NCI-H187 (cell line): ENCODE data around the gene JAML.
A peak's percentile ranks its signal among the peaks of the same experiment; 100 is the strongest.

Experiments used
- DNase-seq, 2 experiments: peaks; one replicate each; lab custom pipeline; 2025; lab: John Stamatoyannopoulos, UW

JAML gene

DNA sequence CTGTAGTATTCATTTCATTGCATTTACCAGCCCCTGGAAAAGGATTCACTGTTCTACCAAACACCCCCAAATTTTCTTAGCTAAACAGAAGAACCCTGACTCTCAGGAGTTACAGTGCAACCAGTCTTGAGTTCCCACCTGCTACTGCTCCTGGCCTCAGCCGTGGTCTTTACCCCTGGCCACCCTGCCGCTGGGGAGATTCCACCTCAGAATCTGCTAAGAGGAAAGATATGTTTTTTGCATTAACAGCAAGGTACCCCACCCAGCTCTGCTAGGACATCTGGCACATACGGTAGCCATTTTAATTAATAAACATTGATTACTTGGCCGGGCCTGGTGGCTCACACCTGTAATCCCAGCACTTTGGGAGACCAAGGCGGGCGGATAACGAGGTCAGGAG, 9.0 kb downstream of the JAML start:
- DNase-seq = no peak

DNA sequence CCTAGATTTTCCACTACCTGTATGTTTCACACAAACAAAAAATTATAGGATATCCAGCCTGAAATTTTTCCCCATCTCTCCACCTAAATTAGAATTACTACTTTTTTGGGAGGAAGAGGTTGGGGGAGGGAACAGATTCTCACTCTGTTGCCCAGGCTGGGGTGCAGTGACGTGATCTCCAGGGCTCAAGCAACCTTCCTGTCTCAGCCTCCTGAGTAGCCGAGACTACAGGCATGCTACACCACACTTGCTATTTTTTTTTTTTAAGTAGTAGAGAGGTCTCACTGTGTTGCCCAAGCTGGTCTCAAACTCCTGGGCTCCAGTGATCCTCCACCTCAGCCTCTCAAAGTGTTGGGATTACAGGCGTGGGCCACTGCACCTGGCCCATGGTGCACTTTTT, 9.5 kb downstream of the JAML start:
- DNase-seq = no peak

DNA sequence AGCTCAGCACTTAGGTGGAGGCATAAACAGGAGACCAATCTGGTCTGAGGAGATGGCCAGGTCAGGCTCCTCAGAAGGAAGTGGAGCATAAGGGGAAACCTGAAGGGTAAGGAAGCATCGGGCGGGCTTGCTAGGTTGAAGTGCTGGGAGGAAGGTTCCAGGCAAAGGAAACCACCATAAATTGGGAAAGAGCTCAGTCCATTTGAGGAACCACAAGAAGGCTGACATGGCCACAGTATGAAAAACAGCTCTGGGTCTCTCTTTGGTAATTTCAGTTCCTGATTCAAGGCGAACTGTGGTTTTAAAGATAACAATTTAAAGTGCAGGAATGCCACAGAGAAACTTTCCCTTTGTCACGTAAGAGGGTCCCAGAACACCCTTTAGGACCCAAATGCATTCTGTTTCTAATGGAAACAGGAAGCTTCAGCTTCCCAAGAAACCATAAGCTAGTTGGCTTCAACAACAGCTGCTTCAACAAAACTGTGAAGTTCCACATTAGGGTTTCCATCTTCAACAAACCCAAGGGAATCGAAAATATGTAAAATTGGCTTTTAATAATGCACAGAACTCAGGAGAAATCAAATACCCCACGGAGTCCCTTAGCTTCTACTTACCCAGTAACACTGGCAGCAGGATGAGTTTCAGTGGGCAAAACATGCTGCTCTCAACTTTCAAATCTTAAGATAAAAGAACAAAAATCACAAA, 10.4 kb downstream of the JAML start:
- DNase-seq = no peak

DNA sequence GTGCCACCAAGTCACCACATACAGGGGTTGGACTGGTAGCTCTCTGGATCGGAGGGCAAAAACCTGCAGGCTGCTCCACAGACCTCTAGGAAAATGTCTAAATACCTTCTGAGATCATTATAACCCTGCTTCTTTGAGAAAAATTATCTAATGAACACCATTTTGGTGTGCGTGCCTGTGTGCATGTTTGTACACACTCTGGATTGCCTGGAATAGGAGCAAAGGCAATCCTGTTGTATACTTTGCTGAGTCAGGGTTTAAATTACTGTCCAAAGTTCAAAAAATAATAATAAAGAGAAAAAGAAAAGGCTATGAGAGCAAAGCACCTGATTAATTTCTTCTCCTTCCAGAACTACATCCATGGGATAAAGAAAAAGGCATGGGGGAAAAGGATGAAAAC, 11.0 kb downstream of the JAML start:
- no peak for DNase-seq

DNA sequence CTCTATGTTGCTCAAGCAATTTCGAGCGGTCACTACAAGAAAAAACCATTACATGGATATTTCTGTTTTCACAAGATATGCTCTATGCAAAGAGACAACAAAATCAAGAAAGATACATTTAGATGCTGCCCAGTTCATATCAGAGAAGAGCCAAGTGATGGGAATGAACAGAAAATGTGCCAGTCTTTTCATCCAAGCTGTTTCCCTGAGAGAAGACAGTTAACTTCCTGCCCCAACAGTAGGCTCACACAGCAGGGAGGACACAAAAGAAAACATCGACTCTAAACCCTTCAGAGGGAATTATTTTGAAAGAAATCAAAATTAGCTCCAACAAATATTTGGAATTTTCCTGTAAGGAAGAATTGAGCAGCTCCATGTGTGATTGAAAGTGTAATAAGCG, 11.6 kb downstream of the JAML start:
- no peak for DNase-seq

DNA sequence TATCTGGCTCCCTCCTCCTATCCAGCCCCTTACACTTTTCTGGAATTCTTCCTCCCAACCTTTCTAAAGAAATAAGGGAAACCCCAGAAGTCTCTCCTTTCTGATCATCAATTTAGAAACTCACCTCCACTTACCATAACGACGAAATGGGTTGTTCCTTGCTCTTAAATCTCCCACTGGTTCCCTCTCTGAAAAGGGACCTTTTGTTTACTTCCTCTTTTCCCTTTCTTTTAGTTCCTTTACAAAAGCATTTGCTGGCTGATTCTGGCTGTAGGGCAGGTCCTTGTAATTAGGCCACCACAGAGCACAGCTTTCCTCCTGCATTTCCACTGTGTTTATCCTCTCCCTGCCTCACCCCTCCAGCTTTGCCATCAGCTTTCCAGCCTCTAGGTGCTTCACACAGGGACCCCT, 12.0 kb downstream of the JAML start:
- no peak for DNase-seq

DNA sequence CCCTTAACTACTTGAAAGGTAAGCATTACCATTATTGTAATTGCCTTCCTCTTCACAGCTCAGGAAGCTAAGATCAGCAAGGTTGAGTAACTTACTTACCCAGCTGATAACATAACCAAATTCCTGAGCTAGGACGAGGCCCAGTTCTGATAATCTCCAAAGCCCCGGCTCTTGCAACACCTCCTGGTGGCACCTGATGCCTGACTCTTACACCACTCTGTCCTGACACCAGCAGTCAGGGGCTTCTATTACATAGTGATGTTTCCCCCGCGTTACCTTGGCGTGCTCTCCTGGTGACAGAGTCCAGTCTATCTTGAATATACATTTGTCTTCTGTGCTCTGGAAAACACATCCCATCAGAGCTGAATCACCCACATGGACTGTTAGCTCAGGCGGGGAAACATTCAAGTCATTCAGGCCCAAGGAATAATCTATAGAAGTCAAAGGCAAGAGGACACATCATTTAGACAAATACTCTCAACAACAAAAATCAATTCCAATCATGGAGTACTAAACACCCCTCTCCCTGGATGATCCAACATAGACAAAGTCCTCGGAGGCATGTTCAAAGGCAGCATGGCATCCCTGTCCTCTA, 12.6 kb downstream of the JAML start:
- DNase-seq = no peak

DNA sequence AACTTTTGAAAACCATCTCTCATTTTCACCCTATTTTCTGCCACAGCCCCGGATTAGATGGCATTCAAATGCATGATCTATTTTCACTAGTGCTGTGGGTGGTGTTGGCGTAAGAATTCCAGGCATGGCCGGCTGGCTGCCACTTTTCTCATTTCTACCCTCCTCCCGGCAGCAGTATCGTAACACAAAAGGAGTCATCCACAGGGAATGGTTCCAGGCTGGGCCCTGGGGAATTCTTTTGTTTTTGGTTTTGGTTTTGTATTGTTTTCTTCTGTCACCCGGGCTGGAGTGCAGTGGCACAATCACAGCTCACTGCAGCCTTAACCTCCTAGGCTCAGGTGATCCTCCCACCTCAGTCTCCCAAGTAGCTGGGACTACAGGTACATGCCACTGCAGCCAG, 13.8 kb downstream of the JAML start:
- DNase-seq = peak in 1 of 2 experiments; percentile 8

DNA sequence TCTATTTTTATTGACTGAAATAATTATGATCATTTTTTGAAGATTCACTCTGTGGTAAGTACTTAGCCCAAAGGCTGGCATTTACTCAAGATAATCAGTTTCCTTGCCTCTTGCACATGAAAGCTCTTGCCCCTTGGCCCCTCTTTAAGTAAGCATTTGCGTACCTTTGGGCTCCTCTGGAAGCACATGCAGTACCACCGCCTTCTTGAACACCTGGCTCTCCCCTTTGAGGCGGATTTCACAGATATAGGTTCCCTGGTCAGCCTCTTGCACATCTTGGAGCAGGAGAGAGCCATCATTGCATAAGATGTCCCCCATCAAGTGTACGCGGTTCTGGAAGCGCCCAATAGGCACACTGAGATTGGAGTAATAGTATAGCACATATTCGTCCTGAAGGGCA, 14.5 kb downstream of the JAML start:
- DNase-seq = no peak

DNA sequence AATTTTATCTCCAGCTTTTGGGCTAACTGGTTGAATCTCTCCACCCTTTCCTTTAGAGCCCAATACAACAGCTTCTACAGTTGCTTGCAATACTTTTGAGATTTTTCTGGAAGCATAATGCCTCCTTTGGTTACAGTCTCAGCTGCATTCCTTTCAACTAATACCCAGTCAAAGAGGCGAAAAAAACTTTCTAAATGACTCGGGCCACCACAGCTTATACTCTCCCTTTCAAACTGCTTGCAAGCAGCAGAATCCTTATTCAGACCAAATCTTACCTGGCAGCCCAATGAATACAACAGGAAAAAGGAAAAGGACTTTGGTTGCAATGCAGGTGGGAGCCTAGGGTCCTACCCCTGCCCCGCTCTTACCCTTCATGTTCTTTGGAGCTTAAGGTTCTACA, 15.8 kb downstream of the JAML start:
- no peak for DNase-seq

DNA sequence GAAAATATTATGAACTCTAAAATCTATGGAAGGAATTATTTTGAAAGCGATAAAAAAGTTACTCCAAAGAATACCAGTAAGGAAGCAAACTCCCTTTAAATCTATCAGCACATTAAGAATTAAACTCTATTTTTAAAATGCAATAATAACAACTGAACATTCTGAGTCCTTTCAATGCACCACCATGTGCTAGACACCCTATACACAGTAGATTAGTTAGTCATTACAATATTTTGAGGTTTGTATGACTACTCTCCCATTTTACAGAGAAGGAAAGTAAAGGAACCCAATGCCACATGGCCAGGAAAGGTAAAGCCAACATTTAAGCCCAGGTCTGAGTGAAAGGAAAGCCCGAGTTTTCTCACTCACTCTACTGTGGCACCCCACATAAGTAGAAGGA, 17.7 kb downstream of the JAML start:
- DNase-seq = no peak

DNA sequence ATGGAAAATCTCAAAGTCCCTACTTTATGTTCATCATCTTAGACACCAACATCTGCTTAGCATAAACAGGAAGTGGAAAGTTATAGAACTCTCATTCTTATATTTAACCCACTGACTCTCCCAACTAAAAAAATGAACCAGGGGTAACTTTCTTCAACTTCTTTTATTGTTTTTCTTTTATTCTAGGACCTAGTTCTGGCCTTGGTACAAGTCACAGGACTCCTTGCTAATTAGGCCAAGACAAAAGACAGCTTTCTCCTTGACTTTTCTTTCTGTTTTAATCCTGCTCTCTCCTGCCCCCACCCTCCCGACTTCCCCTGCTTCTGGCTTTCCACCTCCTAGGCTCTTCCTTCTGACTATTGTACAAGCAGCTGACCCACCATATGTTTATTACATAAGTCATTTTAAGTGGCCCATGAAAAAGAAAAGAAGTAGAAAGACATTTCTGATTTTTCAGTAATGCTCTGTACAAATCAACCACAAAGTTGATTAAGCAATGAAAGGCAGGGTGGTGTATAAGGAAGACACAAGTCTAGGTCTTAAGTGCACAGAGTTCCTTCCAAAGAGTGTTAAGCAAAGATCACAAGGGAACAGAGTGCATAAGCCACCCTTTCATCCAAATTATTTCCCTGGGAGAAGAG, 18.3 kb downstream of the JAML start:
- DNase-seq = no peak

DNA sequence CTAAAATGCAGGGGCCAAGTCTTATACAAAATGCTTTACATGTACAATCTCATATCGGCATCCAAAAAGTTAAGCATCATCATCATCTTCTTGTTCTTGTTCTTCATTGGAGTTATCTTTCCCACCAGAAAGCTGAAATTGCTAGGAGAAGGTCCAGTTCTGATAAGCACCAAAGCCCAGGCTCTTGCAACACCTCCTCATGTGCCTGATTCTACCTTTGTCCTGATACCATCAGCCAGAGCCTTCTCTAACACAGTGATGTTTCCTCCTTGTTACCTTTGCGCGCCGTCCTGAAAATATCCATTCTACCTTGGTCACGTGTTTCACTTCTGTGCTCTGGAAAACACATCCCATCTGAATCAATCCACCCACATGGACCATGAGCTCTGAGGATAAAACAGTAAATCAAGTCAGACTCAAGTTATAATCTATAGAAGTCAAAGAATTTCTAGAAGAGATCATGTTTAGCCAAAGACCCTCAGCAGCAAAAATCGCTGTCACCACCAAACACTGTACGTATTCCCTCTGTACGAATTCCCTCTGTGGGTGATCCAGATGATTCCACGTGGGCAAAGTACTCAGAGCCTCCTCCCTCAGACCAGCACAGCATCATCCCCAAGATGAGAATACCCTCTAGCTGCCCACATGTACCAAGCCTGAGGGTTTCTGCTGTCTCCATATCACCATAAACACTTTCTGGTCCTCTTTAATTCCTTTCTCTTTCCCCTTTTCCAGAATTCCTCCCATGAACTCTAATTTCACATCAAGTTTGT, 19.0 kb downstream of the JAML start:
- no peak for DNase-seq

DNA sequence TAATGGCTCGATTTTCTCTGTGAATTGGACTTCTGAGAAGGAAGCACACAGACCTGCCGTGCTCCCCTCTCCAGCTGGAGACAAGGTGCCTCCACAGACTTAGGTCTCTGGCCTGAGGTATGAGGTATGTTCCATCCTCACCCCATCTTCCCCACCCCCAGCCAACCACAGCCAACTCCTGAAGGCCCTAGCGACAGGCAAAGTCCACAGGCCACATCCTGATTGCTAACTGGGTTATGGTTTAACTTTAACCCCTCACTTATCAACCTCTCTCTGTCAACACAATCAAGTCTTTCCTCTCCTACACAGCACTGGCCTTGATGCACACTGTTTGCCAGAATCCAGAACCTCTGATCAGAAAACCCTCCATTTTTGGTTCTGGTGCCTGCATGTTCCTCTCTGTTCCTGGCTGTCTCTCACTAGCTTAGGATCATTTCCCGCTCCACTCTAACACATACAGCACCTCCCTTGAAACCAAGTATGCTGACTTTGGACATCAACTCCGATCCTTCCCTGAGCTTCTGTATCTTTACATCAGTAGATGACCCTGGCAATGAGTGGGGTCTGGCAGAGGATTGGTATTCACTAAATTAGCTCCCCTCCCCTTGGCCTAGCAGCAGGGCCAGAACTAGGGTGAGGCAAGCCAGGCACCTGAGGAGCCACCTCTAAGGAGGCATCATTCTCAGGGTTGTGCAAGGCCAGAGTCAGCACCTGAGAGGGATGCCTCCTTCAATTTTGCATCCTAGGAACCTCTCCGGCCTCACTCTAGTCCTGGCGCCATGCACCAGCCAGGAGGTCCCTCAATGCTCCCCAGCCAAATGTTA, 22.0 kb downstream of the JAML start:
- no peak for DNase-seq

DNA sequence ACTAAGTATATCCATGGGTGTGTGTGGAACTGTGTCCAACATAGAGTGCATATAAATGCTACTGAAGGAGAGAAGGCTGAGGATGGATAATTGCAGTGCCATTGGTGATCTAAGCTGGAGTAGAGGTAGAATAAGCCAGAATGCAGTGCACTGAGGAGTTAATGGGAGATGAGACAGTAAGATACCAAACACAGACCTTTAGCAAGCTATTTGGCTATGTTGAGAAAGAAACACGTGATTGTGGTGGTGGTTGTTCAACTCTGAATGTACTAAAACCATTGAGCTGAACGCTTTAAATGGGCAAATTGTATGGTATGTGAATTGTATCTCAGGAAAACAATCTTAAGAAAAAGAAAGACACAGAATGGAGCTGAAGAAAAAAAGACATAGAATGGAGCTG, 22.8 kb downstream of the JAML start:
- DNase-seq = no peak

DNA sequence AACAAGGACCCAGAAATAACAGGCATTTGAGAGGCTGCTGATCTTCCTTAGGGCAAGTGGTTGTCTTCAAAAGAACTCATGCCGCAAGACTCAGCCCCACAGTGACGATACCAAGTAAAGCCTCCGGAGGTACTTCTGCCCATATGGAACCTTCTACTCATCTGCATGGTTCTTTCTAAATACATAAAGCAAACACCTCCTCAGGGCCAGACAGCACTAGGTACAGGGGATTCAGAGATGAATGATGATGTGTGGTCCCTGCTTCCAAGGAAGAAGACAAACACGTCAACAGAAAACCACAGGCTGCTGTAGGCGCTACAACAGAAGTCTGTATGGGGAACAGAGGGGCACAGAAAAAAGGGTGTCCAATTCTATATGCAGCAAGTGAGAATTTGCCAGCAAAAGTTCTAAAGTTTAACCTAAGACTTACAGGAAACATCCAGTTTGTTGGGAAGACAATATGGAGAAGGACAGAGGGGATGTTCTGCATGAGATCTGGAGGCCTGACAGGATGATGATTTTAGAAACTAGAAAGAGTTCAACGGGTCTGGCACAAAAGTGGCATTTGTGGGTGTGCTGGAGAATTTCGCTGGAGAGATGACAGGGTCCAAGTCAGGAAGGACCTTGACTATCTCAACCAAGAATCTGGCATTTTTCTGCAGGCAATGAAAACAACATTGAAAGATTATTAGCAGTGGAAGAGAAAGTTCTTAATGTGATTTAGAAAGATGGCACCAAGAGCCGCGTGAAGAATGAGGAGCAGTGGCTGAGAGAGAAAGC, 23.7 kb downstream of the JAML start:
- DNase-seq = no peak

DNA sequence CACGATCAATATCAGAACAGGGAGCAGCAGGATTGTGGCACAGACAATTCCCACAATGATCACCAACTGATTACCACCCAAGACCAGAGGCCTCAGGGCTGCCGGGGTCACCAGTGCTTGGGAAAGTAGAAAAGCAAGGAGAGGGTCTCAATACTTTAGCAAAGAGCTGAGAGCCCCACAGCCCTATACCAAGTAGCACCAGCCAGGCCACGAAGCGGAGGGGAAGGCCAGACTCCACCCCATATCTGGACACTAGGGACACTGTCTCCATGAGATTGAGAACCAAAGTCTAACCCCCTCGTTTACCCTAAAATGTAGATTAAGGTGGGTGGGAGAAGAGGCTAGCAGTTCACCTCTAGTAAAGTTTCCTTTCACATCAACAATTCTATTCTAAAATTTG, 24.3 kb downstream of the JAML start:
- no peak for DNase-seq

DNA sequence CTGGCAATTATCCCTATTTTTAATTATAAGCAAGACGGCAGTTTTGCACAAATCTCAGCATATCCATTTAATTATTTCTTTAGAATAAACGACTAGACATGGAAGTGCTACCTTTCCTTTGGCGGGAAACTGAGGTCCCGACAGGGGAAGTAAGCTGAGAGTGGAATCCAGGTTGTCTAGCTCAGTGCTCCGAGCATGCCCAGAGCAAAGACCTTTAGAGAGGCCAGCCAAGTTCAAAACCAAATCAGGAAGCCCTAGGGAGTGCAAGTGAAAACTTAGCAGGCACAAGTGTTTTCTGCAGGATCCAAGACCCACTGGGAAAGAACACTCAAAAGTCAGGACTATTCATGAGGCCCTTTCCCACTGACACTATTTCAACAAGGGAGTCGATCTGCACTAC, 25.7 kb downstream of the JAML start:
- DNase-seq = no peak

DNA sequence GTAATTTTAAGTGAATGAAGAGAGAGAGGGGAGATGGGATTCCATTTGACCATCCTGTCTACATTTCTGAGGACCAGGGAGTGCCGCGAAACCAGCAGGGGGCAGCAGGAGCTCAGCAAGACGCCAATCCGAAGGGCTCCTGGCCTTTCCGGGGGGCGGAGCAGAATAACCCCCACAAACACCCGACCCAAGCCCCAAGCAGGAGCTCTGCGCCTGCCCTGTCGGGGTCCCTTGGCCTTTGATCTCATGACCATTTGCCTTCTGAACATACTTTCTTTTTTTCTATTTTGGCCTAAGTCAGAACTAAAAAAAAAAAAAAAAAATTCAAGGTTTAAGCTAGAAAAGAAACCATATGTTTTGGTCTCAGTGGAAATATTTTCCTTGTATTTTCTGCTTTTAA, 26.4 kb downstream of the JAML start:
- no peak for DNase-seq

DNA sequence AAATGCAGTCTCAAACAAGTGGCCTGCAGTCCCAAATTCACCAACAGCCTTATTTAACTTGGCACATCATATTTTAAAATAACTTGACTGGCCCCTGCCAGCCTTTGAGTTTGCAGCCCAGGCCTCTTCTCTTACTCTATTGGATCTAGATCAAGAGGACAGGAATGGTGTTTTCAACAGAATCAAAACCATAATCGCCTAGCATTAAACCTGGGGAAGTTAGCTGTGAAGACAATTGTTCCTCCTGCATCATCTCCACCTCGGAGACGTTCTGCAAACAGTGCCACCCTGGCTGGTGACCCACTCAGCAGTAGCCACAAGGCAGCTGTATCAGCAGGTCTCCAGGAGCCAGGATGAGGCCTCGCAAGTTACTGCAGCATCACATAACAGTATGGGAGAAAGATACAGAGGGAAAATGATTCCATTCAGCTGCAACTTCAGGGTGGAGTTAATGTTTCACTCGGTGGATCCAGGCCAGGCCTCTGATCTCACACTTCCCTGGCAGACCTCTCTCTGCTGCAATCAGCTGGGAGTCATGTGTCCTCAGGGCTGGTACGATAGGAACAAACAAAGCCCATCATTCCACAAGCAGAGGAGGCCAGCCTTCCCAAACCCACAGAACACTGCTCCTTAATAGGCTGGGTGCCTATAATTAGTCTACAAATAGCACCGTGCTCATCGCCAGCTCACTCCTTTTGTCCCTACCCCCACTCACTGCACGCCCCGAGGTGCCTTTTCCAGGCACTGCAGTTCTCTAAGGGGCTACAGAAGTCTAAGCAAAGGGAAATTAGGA, 29.8 kb downstream of the JAML start:
- no peak for DNase-seq
